Measurements from ENCODE around the gene AKNAD1. TPM values are rescaled to one million over a fixed set of nuclear protein-coding genes. Genes with fewer than 3 reads are reported as not detected.

The AKNAD1 gene
- total RNA-seq, 1 donor from 2014 or later = 0.70 TPM

DNA sequence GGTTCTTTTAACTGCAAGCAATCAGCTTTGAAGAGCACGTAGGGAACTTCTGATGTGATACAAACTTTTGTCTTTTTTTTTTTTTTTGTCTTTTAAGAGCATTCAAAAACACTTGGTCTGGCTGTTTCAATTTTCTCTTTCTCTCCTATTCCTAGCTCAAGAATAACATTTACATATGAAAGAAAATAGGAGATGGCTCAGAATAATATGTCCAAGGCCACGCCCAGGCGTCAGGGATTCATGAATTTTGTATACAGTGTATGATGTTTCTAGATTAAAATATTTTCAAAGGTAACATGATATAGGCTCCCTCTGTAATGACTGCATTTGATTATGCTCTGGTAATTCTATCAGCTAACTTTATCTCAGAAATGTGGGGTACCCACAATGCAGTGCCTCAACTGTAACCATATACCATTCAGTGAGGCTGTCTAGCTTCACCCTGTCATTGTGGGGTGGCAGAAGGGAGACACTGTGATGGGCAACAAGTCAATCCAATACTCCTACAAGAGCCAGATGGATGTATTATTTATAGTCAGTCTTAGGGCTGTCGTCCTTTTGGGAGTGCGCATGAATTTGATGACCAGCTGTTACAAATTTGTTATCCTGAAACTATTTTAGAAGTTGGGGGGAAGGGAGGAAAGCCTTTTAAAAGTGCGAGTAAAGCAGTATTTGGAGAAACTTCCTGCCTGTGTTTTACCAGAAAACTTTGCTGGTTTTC lies 1.5 kb upstream of the AKNAD1 start:
- H3K9me3 Mint-ChIP-seq (ENCODE audit: unreplicated experiment) = no peaks in the 10 kb centered on the region
- H3K27me3 Mint-ChIP-seq (ENCODE audit: unreplicated experiment) = peaks cover 3% of the 10 kb centered on the region
- H3K36me3 Mint-ChIP-seq (ENCODE audit: unreplicated experiment) = peaks cover 2% of the 10 kb centered on the region
- no peak overlapping the region for H3K4me3 Mint-ChIP-seq (ENCODE audit: unreplicated experiment)
- H3K27ac Mint-ChIP-seq (ENCODE audit: unreplicated experiment) = no peak overlapping the region
- DNase-seq (ENCODE audit: extremely low spot score, unreplicated experiment) = no peak
- TF ChIP-seq, protein P1, sequence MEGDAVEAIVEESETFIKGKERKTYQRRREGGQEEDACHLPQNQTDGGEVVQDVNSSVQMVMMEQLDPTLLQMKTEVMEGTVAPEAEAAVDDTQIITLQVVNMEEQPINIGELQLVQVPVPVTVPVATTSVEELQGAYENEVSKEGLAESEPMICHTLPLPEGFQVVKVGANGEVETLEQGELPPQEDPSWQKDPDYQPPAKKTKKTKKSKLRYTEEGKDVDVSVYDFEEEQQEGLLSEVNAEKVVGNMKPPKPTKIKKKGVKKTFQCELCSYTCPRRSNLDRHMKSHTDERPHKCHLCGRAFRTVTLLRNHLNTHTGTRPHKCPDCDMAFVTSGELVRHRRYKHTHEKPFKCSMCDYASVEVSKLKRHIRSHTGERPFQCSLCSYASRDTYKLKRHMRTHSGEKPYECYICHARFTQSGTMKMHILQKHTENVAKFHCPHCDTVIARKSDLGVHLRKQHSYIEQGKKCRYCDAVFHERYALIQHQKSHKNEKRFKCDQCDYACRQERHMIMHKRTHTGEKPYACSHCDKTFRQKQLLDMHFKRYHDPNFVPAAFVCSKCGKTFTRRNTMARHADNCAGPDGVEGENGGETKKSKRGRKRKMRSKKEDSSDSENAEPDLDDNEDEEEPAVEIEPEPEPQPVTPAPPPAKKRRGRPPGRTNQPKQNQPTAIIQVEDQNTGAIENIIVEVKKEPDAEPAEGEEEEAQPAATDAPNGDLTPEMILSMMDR (IDR thresholded peaks at IDR 0.05) = no peak
- peaks cover 10% of the 10 kb centered on the region for H3K4me1 Mint-ChIP-seq (ENCODE audit: unreplicated experiment)

GRCh38 chr1:108854221-108855019 lies 2.5 kb downstream of the AKNAD1 start:
- H3K4me3 Mint-ChIP-seq (ENCODE audit: unreplicated experiment) = no peak overlapping the region
- H3K9me3 Mint-ChIP-seq (ENCODE audit: unreplicated experiment) = no peaks in the 10 kb centered on the region
- H3K27me3 Mint-ChIP-seq (ENCODE audit: unreplicated experiment) = peaks cover 3% of the 10 kb centered on the region
- DNase-seq (ENCODE audit: extremely low spot score, unreplicated experiment) = no peak
- peaks cover 2% of the 10 kb centered on the region for H3K36me3 Mint-ChIP-seq (ENCODE audit: unreplicated experiment)
- H3K4me1 Mint-ChIP-seq (ENCODE audit: unreplicated experiment) = peaks cover 26% of the 10 kb centered on the region
- H3K27ac Mint-ChIP-seq (ENCODE audit: unreplicated experiment) = peak overlapping the region; percentile 50
- TF ChIP-seq, protein P1 (IDR thresholded peaks at IDR 0.05) = no peak

DNA sequence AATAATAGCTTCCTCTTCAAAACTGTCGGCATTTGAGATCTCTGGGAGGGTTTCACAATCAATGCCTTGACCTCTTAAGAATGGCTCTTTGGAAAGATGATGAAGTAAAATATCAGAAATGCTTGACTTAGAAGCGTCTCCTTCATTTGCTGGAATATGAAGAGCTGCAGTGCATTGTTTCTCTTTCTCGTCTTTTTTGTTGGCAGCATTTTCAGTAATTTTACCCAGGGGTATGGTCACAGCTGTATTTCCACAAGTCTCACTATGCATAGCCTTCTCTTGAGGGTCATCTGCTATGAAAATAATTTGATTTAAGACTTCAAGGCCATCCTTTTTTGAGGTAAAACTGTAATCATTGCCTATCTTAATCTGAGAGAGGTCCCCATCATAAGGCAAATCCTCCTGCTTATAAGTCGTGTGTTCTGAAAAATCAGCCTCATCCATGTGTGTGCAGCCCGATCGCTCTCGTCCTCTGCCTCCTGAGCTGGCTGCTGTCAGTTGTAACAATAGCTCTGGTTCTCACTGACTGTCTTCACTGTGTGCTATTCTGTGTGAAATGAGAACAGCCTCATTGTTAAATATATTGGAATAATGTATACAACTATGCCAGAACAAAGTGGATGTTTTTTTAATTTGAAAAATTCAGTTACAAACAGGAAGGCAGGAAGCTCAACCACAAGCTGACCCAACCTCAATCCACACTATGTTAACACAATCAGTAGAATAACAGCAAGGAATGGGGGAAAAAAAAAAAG lies 4.5 kb downstream of the AKNAD1 start:
- Mint-ChIP-seq H3K36me3 (ENCODE audit: unreplicated experiment) (peaks cover 2% of the 10 kb centered on the region), H3K4me3 (ENCODE audit: unreplicated experiment) (no peak overlapping the region), H3K27ac (ENCODE audit: unreplicated experiment) (peak overlapping the region; percentile 86), H3K4me1 (ENCODE audit: unreplicated experiment) (peaks cover 28% of the 10 kb centered on the region), H3K9me3 (ENCODE audit: unreplicated experiment) (no peaks in the 10 kb centered on the region), H3K27me3 (ENCODE audit: unreplicated experiment) (peaks cover 3% of the 10 kb centered on the region)
- no peak for DNase-seq (ENCODE audit: extremely low spot score, unreplicated experiment)
- TF ChIP-seq, protein P1 (IDR thresholded peaks at IDR 0.05) = no peak

DNA sequence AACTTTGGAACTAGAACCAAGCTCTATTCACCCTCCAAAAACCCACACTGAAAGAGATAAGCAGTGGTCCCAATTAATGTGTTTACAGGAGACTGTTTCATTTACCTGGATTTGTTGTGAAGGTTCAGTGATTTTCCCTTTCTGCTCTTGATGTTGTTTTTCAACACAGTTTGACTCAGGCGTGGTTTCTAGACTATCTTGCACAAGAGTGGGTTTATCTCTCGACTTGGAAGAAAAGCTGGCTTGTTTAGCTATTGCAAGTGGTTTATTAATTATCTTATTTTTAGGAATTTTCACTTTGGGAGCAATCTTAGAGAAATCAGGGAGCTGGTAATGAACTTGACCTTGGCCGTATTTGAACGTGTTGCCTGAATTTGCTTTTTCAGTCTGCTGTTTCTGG lies 5.3 kb downstream of the AKNAD1 start:
- no peak for DNase-seq (ENCODE audit: extremely low spot score, unreplicated experiment)
- Mint-ChIP-seq H3K4me3 (ENCODE audit: unreplicated experiment) (no peak overlapping the region), H3K36me3 (ENCODE audit: unreplicated experiment) (peaks cover 1% of the 10 kb centered on the region), H3K4me1 (ENCODE audit: unreplicated experiment) (peaks cover 28% of the 10 kb centered on the region), H3K27ac (ENCODE audit: unreplicated experiment) (peak overlapping the region; percentile 86), H3K9me3 (ENCODE audit: unreplicated experiment) (no peaks in the 10 kb centered on the region), H3K27me3 (ENCODE audit: unreplicated experiment) (peaks cover 2% of the 10 kb centered on the region)
- TF ChIP-seq, protein P1 (IDR thresholded peaks at IDR 0.05) = no peak
